Measurements from ENCODE around the gene CMIP.

CMIP gene

GRCh38 chr16:81590714-81591544 is 146.3 kb downstream of the CMIP start:
- no peak for DNase-seq

DNA sequence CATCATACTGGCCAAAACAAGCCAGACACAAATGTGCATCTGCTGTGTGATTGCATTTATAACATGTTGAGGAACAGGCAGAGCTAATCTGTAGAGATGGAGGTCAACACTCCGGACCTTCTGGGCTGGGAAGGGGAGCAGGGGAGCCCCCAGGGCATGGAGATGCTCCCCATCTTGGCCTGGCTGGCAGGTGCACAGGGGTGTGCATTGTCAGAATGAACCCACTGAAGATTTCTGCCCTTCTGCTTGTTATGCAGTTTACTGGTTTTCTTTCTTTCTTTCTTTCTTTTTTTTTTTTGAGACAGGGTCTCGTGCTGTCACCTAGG is 146.9 kb downstream of the CMIP start:
- no peak for DNase-seq

GRCh38 chr16:81592353-81592866 is 147.8 kb downstream of the CMIP start:
- no peak for DNase-seq

DNA sequence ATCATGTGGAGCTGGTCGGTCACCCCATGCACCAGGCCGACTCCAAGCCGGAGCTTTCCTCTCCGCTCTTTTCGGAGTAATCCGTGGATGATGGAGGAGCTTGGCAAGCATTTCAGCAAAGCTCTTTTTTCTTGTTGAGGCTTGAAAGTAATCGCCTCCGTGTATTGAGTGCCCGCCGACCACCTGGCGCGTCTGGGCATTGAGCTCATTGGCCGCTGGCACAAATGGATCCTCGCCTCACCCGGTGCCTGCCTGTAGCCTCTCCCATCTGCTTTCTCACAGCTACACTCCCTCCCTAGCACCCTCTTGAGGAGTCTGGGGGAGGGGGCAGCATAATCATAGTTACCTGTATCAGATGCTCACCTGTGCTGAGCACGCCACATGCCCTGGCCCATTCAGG is 148.9 kb downstream of the CMIP start:
- no peak for DNase-seq

DNA sequence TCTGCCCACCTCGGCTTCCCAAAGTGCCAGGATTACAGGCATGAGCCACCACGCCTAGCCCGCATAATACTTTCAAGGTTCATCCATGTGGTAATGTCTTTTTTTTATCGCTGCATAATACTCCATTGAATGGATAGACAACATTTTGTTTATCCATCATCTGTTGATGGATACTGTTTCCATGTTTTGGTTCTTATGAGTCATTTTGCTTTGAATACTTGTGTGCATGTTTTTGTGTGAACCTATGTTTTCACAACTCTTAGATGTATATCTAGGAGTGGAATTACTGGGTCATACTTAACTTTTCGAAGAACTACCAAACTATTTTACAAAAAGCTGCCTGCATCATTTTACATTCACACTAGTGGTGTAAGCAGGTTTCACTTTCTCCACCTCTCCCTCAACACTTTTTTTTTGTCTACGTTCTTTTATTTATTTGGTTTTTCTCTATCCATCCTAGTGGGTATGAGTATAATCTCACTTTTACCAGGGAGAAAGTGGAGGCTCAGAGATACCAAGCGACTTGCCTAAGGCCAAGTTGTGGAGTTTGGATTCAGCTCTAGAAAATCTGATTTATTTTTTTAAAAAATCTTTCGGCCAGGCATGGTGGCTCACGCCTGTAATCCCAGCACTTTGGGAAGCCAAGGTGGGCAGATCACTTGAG is 151.2 kb downstream of the CMIP start:
- no peak for DNase-seq

GRCh38 chr16:81597079-81597658 is 152.6 kb downstream of the CMIP start:
- no peak for DNase-seq

GRCh38 chr16:81598083-81598482 is 153.5 kb downstream of the CMIP start:
- DNase-seq: no peak

DNA sequence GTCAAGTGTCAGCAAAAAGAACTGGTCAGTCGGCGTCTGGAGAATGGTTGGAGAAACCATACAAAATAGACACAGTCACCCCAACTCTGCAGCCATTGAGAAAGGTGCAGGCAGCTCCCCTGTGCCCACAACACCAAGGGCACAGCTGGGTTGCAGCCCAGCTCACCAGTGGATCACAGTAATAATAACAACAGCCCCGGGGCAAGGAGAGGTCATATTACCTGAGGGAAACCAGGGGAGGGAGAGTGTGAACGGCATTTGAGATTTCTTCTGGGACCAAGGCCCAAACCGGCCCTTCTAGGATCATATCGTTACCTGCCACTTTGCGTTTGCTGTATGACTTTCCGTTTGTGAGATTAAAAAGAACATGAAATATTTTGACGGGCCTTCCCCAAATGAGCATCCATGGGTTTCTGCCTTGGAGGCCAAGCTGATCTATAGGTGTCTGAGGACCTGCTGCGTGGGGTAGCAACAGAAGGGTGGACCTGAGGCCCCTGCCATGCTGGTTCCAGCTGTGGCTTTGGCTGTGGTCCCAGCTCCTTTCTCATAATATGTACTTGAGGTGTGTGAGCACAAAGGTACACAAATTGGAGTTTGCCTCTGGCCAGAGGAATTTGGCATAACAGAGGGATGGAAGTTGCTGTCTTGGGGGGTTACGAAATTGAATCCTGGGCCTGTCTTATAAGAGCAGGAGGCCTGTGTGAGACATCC is 154.6 kb downstream of the CMIP start:
- DNase-seq: no peak

DNA sequence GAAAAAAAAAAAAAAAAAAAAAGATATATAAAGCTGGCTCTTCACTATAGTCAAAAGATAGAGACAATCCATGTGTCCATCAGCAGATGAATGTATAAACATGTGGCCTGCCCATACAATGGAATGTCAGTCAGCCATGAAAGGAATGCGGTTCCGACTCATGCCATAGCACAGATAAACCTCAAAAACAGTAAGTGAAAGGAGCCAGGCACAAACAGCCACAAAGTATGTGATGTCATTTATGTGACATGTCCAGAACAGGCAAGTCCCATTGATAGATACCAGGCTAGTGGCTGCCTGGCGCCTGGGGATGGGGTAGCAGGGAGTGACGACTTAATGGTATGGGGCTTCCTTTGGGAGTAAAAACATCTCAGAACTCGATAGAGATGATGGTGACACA is 155.7 kb downstream of the CMIP start:
- no peak for DNase-seq

DNA sequence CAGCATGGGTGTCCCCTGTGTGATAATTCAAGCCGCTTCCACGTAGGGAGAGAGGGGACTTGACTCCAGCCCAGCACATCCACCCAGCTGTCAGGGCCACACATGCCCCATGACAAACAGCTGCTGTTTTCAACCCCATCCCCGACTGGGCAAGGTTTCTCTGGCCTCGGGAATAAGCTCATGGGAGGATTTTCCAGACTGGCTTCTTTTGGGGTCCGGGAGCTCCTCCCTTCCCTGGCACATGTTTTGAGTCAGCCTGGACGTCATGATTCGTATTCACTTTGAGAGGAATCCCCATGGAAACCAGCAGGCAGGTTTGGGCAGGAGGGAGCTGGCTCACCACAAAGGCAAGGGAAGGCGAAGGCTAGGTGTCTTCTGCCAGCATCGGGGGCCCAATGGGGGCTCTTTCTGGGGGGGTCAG is 156.4 kb downstream of the CMIP start:
- peak in 1 of 2 donors; percentile 20 for DNase-seq

- DNase-seq: no peak
Measured at GRCh38 chr16:81601601-81602255, 157.1 kb downstream of the CMIP start.

DNA sequence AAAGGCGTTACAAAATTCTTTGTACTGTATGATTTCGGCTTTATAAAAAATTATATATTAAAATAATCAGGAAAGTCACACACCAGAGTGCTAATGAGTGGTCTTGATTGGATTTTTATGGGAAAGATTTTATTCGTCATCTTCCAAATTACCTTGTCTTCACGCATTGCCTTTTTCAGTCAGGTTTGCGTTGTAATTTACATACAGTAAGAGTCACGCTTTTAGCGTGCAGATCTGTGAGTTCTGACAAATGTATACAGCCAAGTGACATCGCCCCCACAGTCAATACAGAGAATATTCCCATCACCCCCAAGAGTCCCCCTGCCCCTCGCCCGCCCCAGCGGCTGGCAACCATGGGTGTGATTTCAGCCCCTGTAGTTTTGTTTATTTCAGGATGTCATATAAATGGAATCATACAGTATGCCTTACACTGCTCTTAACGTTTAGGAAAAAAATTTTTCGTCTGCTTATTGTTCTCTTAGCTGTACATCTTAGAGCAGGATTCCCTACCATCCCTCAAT is 157.7 kb downstream of the CMIP start:
- DNase-seq: no peak

DNA sequence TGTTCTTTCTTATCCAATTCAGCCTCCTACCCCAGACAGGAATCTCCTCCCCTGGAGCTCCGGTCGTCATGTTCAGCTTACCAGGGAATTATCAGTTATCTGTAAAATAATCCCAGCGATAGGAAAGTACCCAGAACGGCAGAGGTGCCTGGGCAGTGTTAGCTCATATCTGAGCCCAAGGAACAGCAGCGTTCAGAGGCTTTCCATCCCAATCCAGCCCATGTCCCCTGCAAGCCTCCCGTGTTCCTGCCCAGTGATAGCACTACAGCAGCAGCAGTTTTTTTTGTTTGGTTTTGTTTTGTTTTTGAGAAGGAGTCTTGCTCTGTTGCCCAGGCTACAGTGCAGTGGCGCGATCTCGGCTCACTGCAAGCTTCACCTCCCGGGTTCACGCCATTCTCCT is 158.2 kb downstream of the CMIP start:
- DNase-seq: no peak

DNA sequence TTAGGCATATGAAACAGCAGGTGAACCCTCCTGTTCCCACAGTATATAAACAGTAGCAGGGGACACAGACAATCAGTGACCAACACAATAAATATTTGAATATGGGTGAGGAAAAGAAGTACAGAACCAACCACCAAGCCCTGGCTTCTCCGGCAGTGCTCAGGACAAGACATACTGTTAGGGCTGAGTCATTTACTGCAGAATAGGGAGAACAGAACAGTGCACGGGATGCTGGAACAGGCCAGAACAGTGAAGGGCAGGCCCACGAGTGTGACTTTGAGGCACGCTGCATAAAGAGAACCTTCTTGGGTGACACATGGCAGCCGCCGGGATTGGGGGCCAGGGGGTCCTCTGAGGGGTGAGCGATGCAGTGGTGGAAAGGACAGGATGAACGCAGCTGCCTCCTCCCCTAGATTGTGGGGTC is 160.4 kb downstream of the CMIP start:
- DNase-seq: no peak

DNA sequence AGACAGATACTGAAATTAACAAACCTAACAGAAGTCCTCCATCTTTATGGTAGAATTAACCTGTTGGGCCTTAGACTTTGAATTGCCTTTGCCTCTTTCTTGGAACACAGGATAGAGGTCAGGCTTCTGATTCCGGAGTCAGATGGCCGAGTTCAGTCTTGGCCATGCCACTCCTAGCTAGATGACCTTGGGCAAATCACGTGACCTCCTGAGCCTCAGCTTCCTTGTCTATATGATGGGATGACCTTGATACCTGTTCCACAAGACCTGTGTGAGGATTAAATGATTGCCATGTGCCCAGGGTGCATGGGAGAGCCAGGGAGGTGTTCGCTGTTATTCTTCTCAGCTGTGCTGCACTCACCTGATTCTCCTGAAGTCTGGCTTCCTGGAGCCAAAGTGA is 161.4 kb downstream of the CMIP start:
- no peak for DNase-seq

DNA sequence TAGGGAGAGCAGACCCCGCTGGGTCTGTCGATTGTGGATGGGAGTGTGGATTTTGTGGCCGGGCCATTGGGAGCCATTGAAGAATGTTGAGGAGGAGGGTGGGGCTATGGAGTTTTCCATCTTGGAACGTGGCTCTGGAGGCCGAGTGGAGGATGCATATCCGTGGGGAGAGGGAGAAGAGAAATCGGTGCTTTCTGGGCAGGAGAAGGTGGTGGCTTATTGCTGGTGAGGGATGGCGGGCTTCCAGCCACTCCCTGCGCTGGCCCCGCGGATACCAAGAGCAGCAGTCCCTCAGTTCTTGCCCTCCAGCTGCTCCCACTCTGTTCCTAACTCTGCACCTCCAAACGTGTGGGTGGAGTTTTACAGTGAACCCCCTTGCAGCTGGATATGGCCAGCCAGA is 162.4 kb downstream of the CMIP start:
- DNase-seq: no peak

- DNase-seq: no peak
Measured at GRCh38 chr16:81607805-81608522, 163.4 kb downstream of the CMIP start.

GRCh38 chr16:81608523-81609209 is 164.1 kb downstream of the CMIP start:
- DNase-seq: peak in 1 of 2 donors; percentile 26

- no peak for DNase-seq
Measured at GRCh38 chr16:81609323-81609892, 164.8 kb downstream of the CMIP start.

DNA sequence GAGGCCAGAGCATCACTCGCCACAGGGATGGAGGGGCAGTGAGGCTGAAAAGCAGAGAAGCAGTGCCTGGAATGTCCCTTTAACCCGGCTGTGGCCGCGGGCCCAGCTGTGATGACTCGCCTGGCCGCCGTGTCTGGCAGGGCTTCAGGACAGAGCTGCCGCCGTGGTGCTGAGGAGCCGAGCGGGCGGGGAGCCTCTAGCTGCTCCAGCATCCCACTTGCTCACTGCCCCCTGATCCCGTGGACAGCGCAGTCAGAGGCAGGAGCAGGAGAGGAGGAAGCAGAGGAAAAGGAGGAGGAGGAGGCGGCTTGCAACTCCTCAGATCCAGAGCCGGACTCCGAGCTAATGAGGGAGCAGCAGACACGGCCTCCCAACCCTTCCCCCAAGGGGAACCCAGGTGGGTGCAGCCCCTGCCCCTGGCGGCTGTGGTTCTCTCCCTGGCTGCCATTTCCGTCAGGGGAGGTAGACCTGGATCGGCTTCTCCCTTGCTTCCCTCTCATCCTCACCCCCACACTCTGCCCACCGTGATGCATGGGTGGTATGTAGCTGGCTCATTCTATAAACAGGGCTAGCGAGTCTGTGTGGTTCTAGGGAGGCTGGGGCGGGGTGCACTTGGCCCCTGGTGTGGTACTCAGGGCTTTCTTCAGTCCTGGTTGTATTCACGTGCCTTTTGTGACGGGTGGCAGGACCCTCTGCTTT is 165.7 kb downstream of the CMIP start:
- DNase-seq: peak; percentile 55 to 72
